Cardiac muscle cell (in vitro differentiated cells and primary cell): ENCODE measurements around the gene OSBPL3. TPM values are rescaled to one million over a fixed set of nuclear protein-coding genes. Genes with fewer than 3 reads are reported as not detected.
"Not testable (repeated sequence)": the region's sequence is repeated elsewhere in the genome, so short reads cannot be mapped to it uniquely, and the experiment has no call there.

Source experiments
- DNase-seq, 2 donors: peaks; one replicate each; pipeline versions ENCODE4 v3.0.0 to v3.0.0-alpha.2; 2010 to 2017; ENCODE audit warnings: low read depth in 1 of 2, low spot score in 1 of 2
- H3K27ac ChIP-seq: fragments of 200-600 bp; sonication (generic); 2 replicates; pipeline ENCODE4 v1.5.1; 2016
- H3K27me3 ChIP-seq: fragments of 200-600 bp; sonication (generic); 2 replicates; pipeline ENCODE4 v1.6.0; 2016; ENCODE audit warnings: control low read depth
- H3K36me3 ChIP-seq: fragments of 200-600 bp; sonication (generic); 2 replicates; pipeline ENCODE4 v1.5.1; 2016; ENCODE audit warnings: control low read depth
- H3K4me1 ChIP-seq: fragments of 200-600 bp; sonication (generic); 2 replicates; pipeline ENCODE4 v1.8.1; 2017; ENCODE audit warnings: low read depth, mild to moderate bottlenecking, mixed run types
- H3K4me3 ChIP-seq: fragments of 200-600 bp; sonication (generic); 2 replicates; pipeline ENCODE4 v1.5.1; 2016; ENCODE audit warnings: mild to moderate bottlenecking
- H3K9me3 ChIP-seq: fragments of 200-600 bp; sonication (generic); 2 replicates; pipeline ENCODE4 v1.5.1; 2017; ENCODE audit warnings: low read depth, mild to moderate bottlenecking, control low read depth
- CTCF ChIP-seq: IDR thresholded peaks from 2 replicates; pipeline ENCODE4 v1.5.1; 2012; ENCODE audit warnings: low read depth, mild to moderate bottlenecking, low read length
- polyA plus RNA-seq: library from polyadenylated mRNA; unstranded; fragments of >200 nt; fragmentation: Nextera tagmentation; extraction: Ambion mirVana; gene quantifications from 2 replicates; pipeline ENCODE4 v1.2.1, GENCODE V29; 2016
- total RNA-seq: library from RNA; depleted of rRNA; stranded (reverse); fragments of >200 nt; gene quantifications from 2 replicates; pipeline ENCODE4 v1.2.3, GENCODE V29; 2016

OSBPL3 gene
- total and polyA plus RNA-seq, 2 experiments from 2014 or later: 7.5 to 8.2 TPM

- H3K27ac ChIP-seq: no peak overlapping the region
- peak in 1 of 2 donors; percentile 52 for DNase-seq
- no peak overlapping the region for H3K4me3 ChIP-seq
- peaks cover 18% of the 10 kb centered on the region for H3K4me1 ChIP-seq
- no peaks in the 10 kb centered on the region for H3K36me3 ChIP-seq
- TF ChIP-seq CTCF: no peak
- no peaks in the 10 kb centered on the region for H3K27me3 ChIP-seq
- H3K9me3 ChIP-seq: no peaks in the 10 kb centered on the region
Observed at GRCh38 chr7:24907311-24907886, 72.6 kb downstream of the OSBPL3 start.

- H3K36me3 ChIP-seq: no peaks in the 10 kb centered on the region
- H3K4me1 ChIP-seq: peaks cover 10% of the 10 kb centered on the region
- H3K4me3 ChIP-seq: no peak overlapping the region
- TF ChIP-seq CTCF: no peak
- no peaks in the 10 kb centered on the region for H3K27me3 ChIP-seq
- H3K27ac ChIP-seq: no peak overlapping the region
- DNase-seq: no peak
- H3K9me3 ChIP-seq: no peaks in the 10 kb centered on the region
Observed at GRCh38 chr7:24905996-24906770, 73.8 kb downstream of the OSBPL3 start.

GRCh38 chr7:24903992-24904391, 76.0 kb downstream of the OSBPL3 start:
- H3K27ac ChIP-seq, H3K4me3 ChIP-seq, DNase-seq, H3K36me3 ChIP-seq, H3K4me1 ChIP-seq, H3K9me3 ChIP-seq, H3K27me3 ChIP-seq: not testable (repeated sequence)

GRCh38 chr7:24903559-24903958, 76.4 kb downstream of the OSBPL3 start:
- no peak overlapping the region for H3K27ac ChIP-seq
- H3K9me3 ChIP-seq: no peaks in the 10 kb centered on the region
- TF ChIP-seq CTCF: no peak
- no peaks in the 10 kb centered on the region for H3K27me3 ChIP-seq
- H3K4me3 ChIP-seq: no peak overlapping the region
- H3K4me1 ChIP-seq: no peaks in the 10 kb centered on the region
- DNase-seq: no peak
- H3K36me3 ChIP-seq: no peaks in the 10 kb centered on the region

- no peaks in the 10 kb centered on the region for H3K27me3 ChIP-seq
- H3K4me3 ChIP-seq: no peak overlapping the region
- H3K9me3 ChIP-seq: no peaks in the 10 kb centered on the region
- no peak for DNase-seq
- no peak for TF ChIP-seq CTCF
- H3K4me1 ChIP-seq: no peaks in the 10 kb centered on the region
- H3K27ac ChIP-seq: no peak overlapping the region
- H3K36me3 ChIP-seq: no peaks in the 10 kb centered on the region
Observed at GRCh38 chr7:24902931-24903330, 77.0 kb downstream of the OSBPL3 start.

GRCh38 chr7:24902276-24902675, 77.7 kb downstream of the OSBPL3 start:
- H3K27me3 ChIP-seq: no peaks in the 10 kb centered on the region
- DNase-seq: no peak
- no peaks in the 10 kb centered on the region for H3K9me3 ChIP-seq
- H3K4me1 ChIP-seq: no peaks in the 10 kb centered on the region
- H3K27ac ChIP-seq: no peak overlapping the region
- no peak overlapping the region for H3K4me3 ChIP-seq
- no peak for TF ChIP-seq CTCF
- H3K36me3 ChIP-seq: no peaks in the 10 kb centered on the region
